Ovary (tissue), 3 donors: Measurements from ENCODE around the gene PDZD4.

Experiments
- CTCF ChIP-seq, 3 donors: fragments of 450-650 bp in 2 of 3; fragments of 200-600 bp in 1 of 3; IDR thresholded peaks; one replicate each; pipeline versions ENCODE4 v1.5.1 to v1.8.0; 2016 to 2022; ENCODE audit warnings: antibody characterized with exemption in 3 of 3, mild to moderate bottlenecking in 1 of 3
- POLR2A ChIP-seq: fragments of 450-650 bp; IDR thresholded peaks from one replicate; pipeline ENCODE4 v1.6.1; 2017; ENCODE audit warnings: antibody characterized with exemption, mild to moderate bottlenecking, moderate library complexity
- donor health status: DM: no; HTN: no; CAD: no.

GRCh38 chrX:153814591-153815315 lies 15.6 kb downstream of the PDZD4 start:
- TF ChIP-seq CTCF (IDR thresholded peaks at IDR 0.05): no peak
- no peak for TF ChIP-seq POLR2A
